ENCODE results near the gene TGFB1. TPM values are rescaled to one million over a fixed set of nuclear protein-coding genes. Genes with fewer than 3 reads are reported as not detected.

The TGFB1 gene
- total and polyA plus RNA-seq, 9 of the 15 experiments (the other 6 are each of a cell fraction or from before 2014, with no cell fraction given), result 0.24 to 159 (median 17.2) TPM

- TF ChIP-seq ZNF449 (CRISPR knock-in tag; IDR thresholded peaks at IDR 0.05), result no peak
- TF ChIP-seq ZNF561 (CRISPR knock-in tag; conservative IDR thresholded peaks at IDR 0.05), result no peak
- no peak for TF ChIP-seq MECOM (CRISPR knock-in tag; IDR thresholded peaks at IDR 0.05)
- TF ChIP-seq TAF9B (IDR thresholded peaks at IDR 0.05; ENCODE audit: partially characterized antibody), result no peak
- TF ChIP-seq NR2C2 (CRISPR knock-in tag; IDR thresholded peaks at IDR 0.05), result no peak
- TF ChIP-seq NR2C2 (tag; IDR thresholded peaks at IDR 0.05), result no peak
- TF ChIP-seq HMG20B (CRISPR knock-in tag; IDR thresholded peaks at IDR 0.05), result no peak
- TF ChIP-seq ETS1 (conservative IDR thresholded peaks at IDR 0.05; ENCODE audit: control insufficient read depth, low read depth, low read length), result no peak; the same call in 1 of the 2 replicates
- TF ChIP-seq SIRT6 (IDR thresholded peaks at IDR 0.05; ENCODE audit: low read depth, low read length), result no peak
- TF ChIP-seq THRA (IDR thresholded peaks at IDR 0.05), result no peak
- peak in 1 of 3 experiments; percentile 5 for TF ChIP-seq YY1 (IDR thresholded peaks at IDR 0.05; ENCODE audit: borderline replicate concordance in 1 of 3, control insufficient read depth in 1 of 3, extremely low read depth in 1 of 3, insufficient read depth in 3 of 3, insufficient read length in 1 of 3, insufficient replicate concordance in 2 of 3, low read depth in 1 of 3, low read length in 2 of 3)
- no peak for TF ChIP-seq JUN (IDR thresholded peaks at IDR 0.05; ENCODE audit: borderline replicate concordance, low read depth, low read length)
- no peak for TF ChIP-seq JUN (CRISPR knock-in tag; IDR thresholded peaks at IDR 0.05; ENCODE audit: borderline replicate concordance)
- no peak for TF ChIP-seq ZFP91 (CRISPR knock-in tag; IDR thresholded peaks at IDR 0.05)
- TF ChIP-seq, protein P1, sequence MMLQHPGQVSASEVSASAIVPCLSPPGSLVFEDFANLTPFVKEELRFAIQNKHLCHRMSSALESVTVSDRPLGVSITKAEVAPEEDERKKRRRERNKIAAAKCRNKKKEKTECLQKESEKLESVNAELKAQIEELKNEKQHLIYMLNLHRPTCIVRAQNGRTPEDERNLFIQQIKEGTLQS (IDR thresholded peaks at IDR 0.05), result no peak
- TF ChIP-seq, protein P1 (CRISPR knock-in tag; conservative IDR thresholded peaks at IDR 0.05), result no peak
- peak; percentile 67 for TF ChIP-seq SAFB (IDR thresholded peaks at IDR 0.05; ENCODE audit: borderline replicate concordance, low read depth, low read length)
These were observed 2.1 kb downstream of the TGFB1 start (continued) for GRCh38 chr19:41351339-41352245.
